NT2/D1 (cell line): ENCODE measurements around the gene FGFR2.

Experiments
- SUZ12 ChIP-seq: IDR thresholded peaks from 2 replicates; pipeline ENCODE4 v1.6.1; 2011; ENCODE audit not compliant: insufficient read length, insufficient read depth; ENCODE audit errors: extremely low read depth
- YY1 ChIP-seq: IDR thresholded peaks from 2 replicates; pipeline ENCODE4 v1.6.1; 2011; ENCODE audit not compliant: insufficient read length, insufficient read depth
- ZNF274 ChIP-seq: IDR thresholded peaks from 2 replicates; pipeline ENCODE4 v1.6.1; 2011; ENCODE audit warnings: mild to moderate bottlenecking, low read depth, low read length

- no peak for TF ChIP-seq SUZ12
- no peak for TF ChIP-seq ZNF274
- no peak for TF ChIP-seq YY1
Observed at GRCh38 chr10:121556455-121556854, 41.8 kb downstream of the FGFR2 start.
